Stomach (tissue), 4 donors: ENCODE data around the gene IQGAP3.

ENCODE experiments used
- POLR2AphosphoS5 ChIP-seq, 3 donors: sonication (generic); formaldehyde crosslinking; IDR thresholded peaks; one replicate each; pipeline ENCODE4 v1.6.1; 2016; ENCODE audit warnings: antibody characterized with exemption in 3 of 3
- TF ChIP-seq, protein P1 (sequence below), 7 experiments: fragments of 450-650 bp in 4 of 7; fragments of 200-600 bp in 3 of 7; sonication (generic) in 3 of 7; IDR thresholded peaks; one replicate each; pipeline ENCODE4 v1.5.1; 2016 to 2019; ENCODE audit warnings: antibody characterized with exemption in 7 of 7, control low read depth in 2 of 7, mild to moderate bottlenecking in 1 of 7

GRCh38 chr1:156599811-156600210 is 27.4 kb upstream of the IQGAP3 start:
- TF ChIP-seq POLR2AphosphoS5 (IDR thresholded peaks at IDR 0.05) = no peak
- TF ChIP-seq, protein P1, sequence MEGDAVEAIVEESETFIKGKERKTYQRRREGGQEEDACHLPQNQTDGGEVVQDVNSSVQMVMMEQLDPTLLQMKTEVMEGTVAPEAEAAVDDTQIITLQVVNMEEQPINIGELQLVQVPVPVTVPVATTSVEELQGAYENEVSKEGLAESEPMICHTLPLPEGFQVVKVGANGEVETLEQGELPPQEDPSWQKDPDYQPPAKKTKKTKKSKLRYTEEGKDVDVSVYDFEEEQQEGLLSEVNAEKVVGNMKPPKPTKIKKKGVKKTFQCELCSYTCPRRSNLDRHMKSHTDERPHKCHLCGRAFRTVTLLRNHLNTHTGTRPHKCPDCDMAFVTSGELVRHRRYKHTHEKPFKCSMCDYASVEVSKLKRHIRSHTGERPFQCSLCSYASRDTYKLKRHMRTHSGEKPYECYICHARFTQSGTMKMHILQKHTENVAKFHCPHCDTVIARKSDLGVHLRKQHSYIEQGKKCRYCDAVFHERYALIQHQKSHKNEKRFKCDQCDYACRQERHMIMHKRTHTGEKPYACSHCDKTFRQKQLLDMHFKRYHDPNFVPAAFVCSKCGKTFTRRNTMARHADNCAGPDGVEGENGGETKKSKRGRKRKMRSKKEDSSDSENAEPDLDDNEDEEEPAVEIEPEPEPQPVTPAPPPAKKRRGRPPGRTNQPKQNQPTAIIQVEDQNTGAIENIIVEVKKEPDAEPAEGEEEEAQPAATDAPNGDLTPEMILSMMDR (IDR thresholded peaks at IDR 0.05) = peak in 1 of 7 experiments; percentile 13
